GM20431 (cell line): ENCODE measurements around the gene SEMA6B.
"Not testable (repeated sequence)": the region's sequence is repeated elsewhere in the genome, so short reads cannot be mapped to it uniquely, and the experiment has no call there.

Experiments
- in situ Hi-C: fragments of 300-500 bp; cut with MseI, MboI; formaldehyde crosslinking; loops from one replicate; pipeline ENCODE4 v1.15.0; 2020; ENCODE audit warnings: low sequenced_read_pairs; ENCODE audit not compliant: unreplicated experiment

SEMA6B gene

GRCh38 chr19:4552525-4552819 lies 7.0 kb downstream of the SEMA6B start:
- in situ Hi-C loops = no loop called here

DNA sequence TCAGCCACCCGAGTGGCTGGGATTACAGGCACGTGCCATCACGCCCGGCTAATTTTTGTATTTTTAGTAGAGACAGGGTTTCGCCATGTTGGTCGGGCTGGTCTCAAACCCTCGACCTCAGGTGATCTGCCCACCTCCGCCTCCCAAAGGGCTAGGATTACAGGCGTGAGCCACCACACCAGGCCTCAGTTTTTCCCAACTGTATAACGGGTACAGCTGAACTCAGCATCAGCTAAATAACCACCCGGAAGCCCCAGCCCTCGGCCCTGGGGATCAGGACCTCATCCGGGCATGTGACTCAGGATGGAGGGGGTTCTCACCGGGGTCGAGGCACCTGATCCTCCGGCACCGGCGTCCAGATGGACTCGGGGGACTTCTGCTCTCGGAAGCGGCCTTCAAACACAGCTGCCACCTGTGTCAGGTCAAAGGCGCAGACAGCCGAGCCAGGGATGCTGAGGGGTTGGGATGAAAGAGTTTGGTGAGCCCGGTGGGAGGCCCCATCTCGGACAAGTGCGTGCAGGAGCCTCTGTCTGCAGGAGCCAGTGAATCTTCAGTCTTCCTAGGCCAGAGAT lies 8.9 kb downstream of the SEMA6B start:
- in situ Hi-C loops = no loop called here

DNA sequence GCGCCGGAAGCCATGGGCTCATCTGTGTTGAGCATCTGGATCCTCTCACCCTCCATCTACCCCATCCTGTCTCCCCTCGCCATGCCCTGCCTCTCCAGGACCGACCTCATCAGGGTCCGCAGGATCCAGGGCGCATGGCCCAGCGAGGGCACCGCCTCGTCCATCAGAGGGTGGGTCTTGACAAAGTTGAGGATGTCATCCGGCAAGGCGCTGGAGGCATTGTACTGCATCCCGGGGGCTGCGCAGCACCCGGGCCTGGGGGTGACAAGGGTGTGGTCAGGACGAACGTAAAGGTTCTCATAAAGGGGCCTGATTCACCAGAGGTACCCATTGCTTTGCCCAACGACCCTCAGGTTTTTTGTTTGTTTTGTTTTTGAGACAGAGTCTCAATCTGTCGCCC lies 9.5 kb downstream of the SEMA6B start:
- in situ Hi-C loops = no loop called here

DNA sequence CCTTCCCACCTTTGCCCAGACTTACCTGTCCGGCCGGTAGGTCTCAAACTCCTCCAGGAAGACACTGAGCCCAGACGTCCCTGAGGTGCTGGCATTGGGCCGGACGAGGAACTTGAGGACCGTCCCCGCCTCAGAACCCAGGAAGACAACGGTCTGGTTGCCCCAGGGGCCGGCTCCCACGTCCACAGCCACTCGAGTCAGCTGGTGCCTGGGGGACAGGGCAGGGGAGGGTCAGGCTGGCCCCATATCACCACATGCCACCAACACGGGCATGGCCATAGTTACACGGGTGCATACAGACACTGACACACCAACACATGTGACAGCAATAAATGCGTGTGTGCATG lies 11.3 kb downstream of the SEMA6B start:
- in situ Hi-C loops = no loop called here

- in situ Hi-C loops = no loop called here
These were observed 11.9 kb downstream of the SEMA6B start for GRCh38 chr19:4547303-4548237.

GRCh38 chr19:4543842-4544647 lies 15.4 kb downstream of the SEMA6B start:
- in situ Hi-C loops = no loop called here

GRCh38 chr19:4542896-4543841 lies 16.3 kb downstream of the SEMA6B start:
- in situ Hi-C loops = no loop called here

DNA sequence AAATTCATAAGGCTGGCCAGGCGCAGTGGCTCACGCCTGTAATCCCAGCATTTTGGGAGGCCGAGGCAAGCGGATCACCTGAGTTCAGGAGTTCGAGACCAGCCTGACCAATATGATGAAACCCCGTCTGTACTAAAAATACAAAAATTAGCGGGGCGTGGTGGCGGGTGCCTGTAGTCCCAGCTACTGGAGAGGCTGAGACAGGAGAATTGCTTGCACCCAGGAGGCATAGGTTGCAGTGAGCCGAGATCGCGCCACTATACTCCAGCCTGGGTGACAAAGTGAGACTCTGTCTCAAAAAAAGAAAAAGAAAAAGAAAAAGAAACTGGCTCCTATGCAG lies 17.7 kb downstream of the SEMA6B start:
- in situ Hi-C loops = not testable (repeated sequence)

DNA sequence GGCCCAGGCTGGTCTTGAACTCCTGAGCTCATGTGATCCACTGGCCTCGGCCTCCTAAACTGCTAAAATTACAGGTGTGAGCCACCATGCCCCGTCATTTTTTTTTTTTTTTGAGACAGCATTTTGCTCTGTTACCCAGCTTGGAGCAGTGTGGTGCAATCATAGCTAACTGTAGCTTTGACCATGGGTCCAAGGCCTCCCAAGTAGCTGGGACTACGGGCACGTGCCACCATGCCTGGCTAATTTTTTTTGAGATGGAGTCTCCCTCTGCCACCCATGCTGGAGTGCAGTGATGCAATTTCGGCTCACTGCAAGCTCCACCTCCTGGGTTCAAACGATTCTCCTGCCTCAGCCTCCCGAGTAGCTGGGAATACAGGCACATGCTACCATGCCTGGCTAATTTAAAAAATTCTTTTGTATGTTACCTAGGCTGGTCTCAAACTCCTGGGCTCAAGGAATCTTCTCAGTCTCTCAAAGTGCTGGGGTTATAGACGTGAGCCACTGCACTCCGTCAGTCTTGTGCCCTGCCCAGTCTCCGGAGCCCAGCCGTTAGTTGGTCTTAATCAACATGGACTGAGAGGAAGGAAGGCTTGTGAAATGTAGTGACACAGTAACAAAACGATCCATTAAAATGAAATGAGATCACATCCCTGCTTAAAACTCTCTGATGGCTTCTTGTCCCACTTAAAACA lies 18.2 kb downstream of the SEMA6B start:
- in situ Hi-C loops = no loop called here

- in situ Hi-C loops = no loop called here
These were observed 19.5 kb downstream of the SEMA6B start, which contains the start of gene LRG1 for GRCh38 chr19:4539693-4540581. TSS of gene LRG1 (minus strand) at chr19:4540036. CDS start at chr19:4540013, 23 bp downstream.

DNA sequence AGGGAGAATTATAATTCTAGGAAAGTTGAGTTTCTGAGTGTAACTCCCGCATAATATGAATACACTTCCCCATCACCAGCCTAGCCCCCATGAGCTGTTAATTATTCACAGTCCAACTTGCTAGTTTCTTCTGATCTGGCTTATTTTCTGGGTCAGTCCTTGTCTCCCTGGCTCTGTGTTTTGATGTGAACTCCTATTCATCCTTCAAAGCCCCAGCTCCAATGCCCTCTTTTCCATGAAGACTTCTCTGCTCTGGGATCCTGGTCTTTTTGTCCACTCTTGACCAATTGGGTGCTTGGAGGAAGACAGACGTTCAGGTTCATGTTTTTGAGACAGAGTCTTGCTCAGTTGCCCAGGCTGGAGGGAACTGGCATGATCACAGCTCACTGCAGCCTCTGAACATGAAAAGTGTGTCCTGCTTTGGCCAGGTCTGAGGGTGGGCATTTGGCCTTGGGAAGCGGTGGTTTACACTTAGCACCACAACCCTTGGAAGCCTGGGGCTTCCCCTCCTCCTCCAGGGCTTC lies 20.3 kb downstream of the SEMA6B start:
- in situ Hi-C loops = no loop called here

GRCh38 chr19:4538601-4538954 lies 20.9 kb downstream of the SEMA6B start:
- in situ Hi-C loops = no loop called here

- in situ Hi-C loops = no loop called here
These were observed 21.4 kb downstream of the SEMA6B start for GRCh38 chr19:4537953-4538600.

- in situ Hi-C loops = no loop called here
These were observed 22.7 kb downstream of the SEMA6B start for GRCh38 chr19:4536798-4537197.

- in situ Hi-C loops = no loop called here
These were observed 24.4 kb downstream of the SEMA6B start, which contains the start of gene PLIN5 for GRCh38 chr19:4534836-4535658. TSS of gene PLIN5 (minus strand) at chr19:4535224. CDS start at chr19:4534074, 1,150 bp downstream.

DNA sequence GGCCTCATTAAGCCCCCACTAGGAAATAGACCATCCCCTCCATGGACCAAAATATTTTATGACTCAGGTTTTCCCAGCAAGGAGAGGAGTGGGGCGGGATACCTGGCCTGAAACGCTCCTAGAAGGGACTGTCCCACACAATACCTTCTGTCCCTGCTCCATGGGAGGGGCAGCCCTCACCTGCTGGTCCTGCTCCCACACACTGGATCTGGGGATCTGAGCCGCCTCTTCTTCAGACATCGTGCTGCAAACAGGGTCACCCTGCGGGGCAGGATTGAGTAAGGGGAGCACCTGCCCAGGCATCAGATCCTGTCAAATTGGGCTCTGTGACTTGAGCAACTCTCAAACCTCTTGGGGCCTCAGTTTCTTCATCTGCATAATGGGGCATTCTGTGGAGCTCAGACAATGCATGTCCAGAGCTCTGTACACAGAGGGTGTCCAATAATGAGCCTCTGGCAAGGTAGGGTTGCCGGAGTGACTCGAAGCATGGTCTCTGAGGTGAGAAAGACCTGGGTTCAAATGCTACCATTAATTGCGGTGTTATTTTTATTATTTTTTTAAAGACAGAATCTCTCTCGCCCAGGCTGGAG lies 25.6 kb downstream of the SEMA6B start:
- in situ Hi-C loops = no loop called here

DNA sequence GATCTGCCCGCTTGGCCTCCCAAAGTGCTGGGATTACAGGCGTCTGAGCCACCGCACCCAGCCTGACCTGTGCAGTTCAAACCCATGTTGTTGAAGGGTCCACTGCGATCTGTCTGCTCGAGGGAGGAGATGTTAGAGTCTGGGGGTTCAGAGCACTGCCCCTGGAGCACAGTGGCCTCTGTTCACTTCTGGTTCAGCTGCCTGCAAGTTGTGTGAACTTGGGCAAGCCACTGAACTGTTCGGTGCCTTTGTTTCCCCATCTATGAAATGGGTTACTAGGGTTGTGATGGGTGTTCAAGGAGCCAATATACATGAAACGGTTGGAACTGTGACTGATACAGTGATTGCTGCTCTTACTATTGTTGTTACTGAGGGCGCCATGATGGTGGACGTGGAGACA lies 26.1 kb downstream of the SEMA6B start:
- in situ Hi-C loops = no loop called here
